ENCODE data around the gene XIRP1. TPM values are rescaled to one million over a fixed set of nuclear protein-coding genes. Genes with fewer than 3 reads are reported as not detected.

Gene XIRP1
- total RNA-seq, 1 experiment from 2014 or later: not detected

GRCh38 chr3:39170461-39170860 lies 21.9 kb downstream of the XIRP1 start:
- Histone ChIP-seq H3K4me3 (ENCODE audit: insufficient read depth, low read depth, low read length) (no peak overlapping the region), H3K27me3 (ENCODE audit: control insufficient read depth, insufficient read depth, low read length) (no peaks in the 10 kb centered on the region), H3K36me3 (replicated peaks; ENCODE audit: control insufficient read depth, insufficient read depth, low read length) (no peaks in the 10 kb centered on the region)
- DNase-seq: peak; percentile 73

- Histone ChIP-seq H3K4me3 (ENCODE audit: insufficient read depth, low read depth, low read length) (no peak overlapping the region), H3K36me3 (replicated peaks; ENCODE audit: control insufficient read depth, insufficient read depth, low read length) (no peaks in the 10 kb centered on the region), H3K27me3 (ENCODE audit: control insufficient read depth, insufficient read depth, low read length) (no peaks in the 10 kb centered on the region)
- no peak for DNase-seq
Measured at GRCh38 chr3:39169712-39170111, 22.7 kb downstream of the XIRP1 start.

GRCh38 chr3:39168156-39168780 lies 24.1 kb downstream of the XIRP1 start:
- Histone ChIP-seq H3K27me3 (ENCODE audit: control insufficient read depth, insufficient read depth, low read length) (no peaks in the 10 kb centered on the region), H3K4me3 (ENCODE audit: insufficient read depth, low read depth, low read length) (no peak overlapping the region), H3K36me3 (replicated peaks; ENCODE audit: control insufficient read depth, insufficient read depth, low read length) (no peaks in the 10 kb centered on the region)
- DNase-seq: no peak

GRCh38 chr3:39166932-39167532 lies 25.4 kb downstream of the XIRP1 start:
- DNase-seq: no peak

GRCh38 chr3:39166134-39166710 lies 26.2 kb downstream of the XIRP1 start:
- H3K27me3 ChIP-seq (ENCODE audit: control insufficient read depth, insufficient read depth, low read length): no peaks in the 10 kb centered on the region
- no peaks in the 10 kb centered on the region for H3K36me3 ChIP-seq (replicated peaks; ENCODE audit: control insufficient read depth, insufficient read depth, low read length)
- DNase-seq: no peak
- no peak overlapping the region for H3K4me3 ChIP-seq (ENCODE audit: insufficient read depth, low read depth, low read length)

More at GRCh38 chr3:39166932-39167532, 25.4 kb downstream of the XIRP1 start:
- Histone ChIP-seq H3K27me3 (ENCODE audit: control insufficient read depth, insufficient read depth, low read length) (no peaks in the 10 kb centered on the region), H3K36me3 (replicated peaks; ENCODE audit: control insufficient read depth, insufficient read depth, low read length) (no peaks in the 10 kb centered on the region), H3K4me3 (ENCODE audit: insufficient read depth, low read depth, low read length) (no peak overlapping the region)

GRCh38 chr3:39165518-39165917 lies 26.9 kb downstream of the XIRP1 start:
- Histone ChIP-seq H3K27me3 (ENCODE audit: control insufficient read depth, insufficient read depth, low read length) (no peaks in the 10 kb centered on the region), H3K4me3 (ENCODE audit: insufficient read depth, low read depth, low read length) (no peak overlapping the region), H3K36me3 (replicated peaks; ENCODE audit: control insufficient read depth, insufficient read depth, low read length) (no peaks in the 10 kb centered on the region)
- DNase-seq: no peak

GRCh38 chr3:39164414-39164813 lies 28.0 kb downstream of the XIRP1 start:
- H3K36me3 ChIP-seq (replicated peaks; ENCODE audit: control insufficient read depth, insufficient read depth, low read length): no peaks in the 10 kb centered on the region
- DNase-seq: no peak
- no peak overlapping the region for H3K4me3 ChIP-seq (ENCODE audit: insufficient read depth, low read depth, low read length)
- no peaks in the 10 kb centered on the region for H3K27me3 ChIP-seq (ENCODE audit: control insufficient read depth, insufficient read depth, low read length)

- H3K36me3 ChIP-seq (replicated peaks; ENCODE audit: control insufficient read depth, insufficient read depth, low read length): no peaks in the 10 kb centered on the region
- H3K4me3 ChIP-seq (ENCODE audit: insufficient read depth, low read depth, low read length): no peak overlapping the region
- no peaks in the 10 kb centered on the region for H3K27me3 ChIP-seq (ENCODE audit: control insufficient read depth, insufficient read depth, low read length)
- DNase-seq: peak; percentile 18
Measured at GRCh38 chr3:39158148-39158715, 34.2 kb downstream of the XIRP1 start.

- Histone ChIP-seq H3K36me3 (replicated peaks; ENCODE audit: control insufficient read depth, insufficient read depth, low read length) (no peaks in the 10 kb centered on the region), H3K27me3 (ENCODE audit: control insufficient read depth, insufficient read depth, low read length) (peaks cover 2% of the 10 kb centered on the region; the same call in 1 of the 2 replicates), H3K4me3 (ENCODE audit: insufficient read depth, low read depth, low read length) (no peak overlapping the region)
- DNase-seq: no peak
Measured at GRCh38 chr3:39157359-39157758, 35.0 kb downstream of the XIRP1 start.

- DNase-seq: no peak
- H3K36me3 ChIP-seq (replicated peaks; ENCODE audit: control insufficient read depth, insufficient read depth, low read length): no peaks in the 10 kb centered on the region
- no peak overlapping the region for H3K4me3 ChIP-seq (ENCODE audit: insufficient read depth, low read depth, low read length)
- peaks cover 2% of the 10 kb centered on the region; the same call in 1 of the 2 replicates for H3K27me3 ChIP-seq (ENCODE audit: control insufficient read depth, insufficient read depth, low read length)
Measured at GRCh38 chr3:39156421-39156820, 36.0 kb downstream of the XIRP1 start.

GRCh38 chr3:39154280-39155021 lies 37.9 kb downstream of the XIRP1 start:
- peak overlapping the region; percentile 65 for H3K4me3 ChIP-seq (ENCODE audit: insufficient read depth, low read depth, low read length)
- H3K36me3 ChIP-seq (replicated peaks; ENCODE audit: control insufficient read depth, insufficient read depth, low read length): no peaks in the 10 kb centered on the region
- H3K27me3 ChIP-seq (ENCODE audit: control insufficient read depth, insufficient read depth, low read length): peaks cover 2% of the 10 kb centered on the region; the same call in 1 of the 2 replicates
- peak; percentile 86 for DNase-seq

GRCh38 chr3:39153977-39154279 lies 38.5 kb downstream of the XIRP1 start:
- H3K36me3 ChIP-seq (replicated peaks; ENCODE audit: control insufficient read depth, insufficient read depth, low read length): no peaks in the 10 kb centered on the region
- peak; percentile 64 for DNase-seq
- peak overlapping the region; percentile 65 for H3K4me3 ChIP-seq (ENCODE audit: insufficient read depth, low read depth, low read length)
- H3K27me3 ChIP-seq (ENCODE audit: control insufficient read depth, insufficient read depth, low read length): peaks cover 2% of the 10 kb centered on the region; the same call in 1 of the 2 replicates

- peak; percentile 72 for DNase-seq
- H3K27me3 ChIP-seq (ENCODE audit: control insufficient read depth, insufficient read depth, low read length): peaks cover 2% of the 10 kb centered on the region; the same call in 1 of the 2 replicates
- H3K4me3 ChIP-seq (ENCODE audit: insufficient read depth, low read depth, low read length): peak overlapping the region; percentile 12
- H3K36me3 ChIP-seq (replicated peaks; ENCODE audit: control insufficient read depth, insufficient read depth, low read length): peaks cover 4% of the 10 kb centered on the region; the same call in 1 of the 2 replicates
Measured at GRCh38 chr3:39150803-39151631, 41.4 kb downstream of the XIRP1 start.

Data from H7 (cell line).